Liver (tissue), 9 donors: ENCODE results near the gene CRAT. TPM values are rescaled to one million over a fixed set of nuclear protein-coding genes. Genes with fewer than 3 reads are reported as not detected.

ENCODE experiments used
- DNase-seq: peaks from one replicate; pipeline ENCODE4 v3.0.0-alpha.2; 2017; ENCODE audit warnings: low spot score
- H3K27ac ChIP-seq, 2 donors: one replicate each; pipeline ENCODE4 v1.7.0; 2013; ENCODE audit warnings: inconsistent platforms in 2 of 2, low read length in 2 of 2, control low read depth in 1 of 2, low read depth in 1 of 2, mild to moderate bottlenecking in 1 of 2
- H3K27me3 ChIP-seq, 4 donors: one replicate each; pipeline versions ENCODE4 v1.6.1 to v1.7.0; 2013; ENCODE audit warnings: low read length in 3 of 4, inconsistent platforms in 1 of 4, mild to moderate bottlenecking in 1 of 4, moderate library complexity in 1 of 4; ENCODE audit not compliant: control insufficient read depth in 4 of 4, insufficient read depth in 4 of 4
- H3K36me3 ChIP-seq, 4 donors: one replicate each; pipeline versions ENCODE4 v1.6.1 to v1.7.0; 2013; ENCODE audit warnings: low read length in 3 of 4, mild to moderate bottlenecking in 3 of 4, low read depth in 1 of 4, moderate library complexity in 1 of 4; ENCODE audit not compliant: control insufficient read depth in 4 of 4, insufficient read depth in 3 of 4
- H3K4me1 ChIP-seq, 4 donors: one replicate each; pipeline versions ENCODE4 v1.6.1 to v1.7.0; 2013; ENCODE audit warnings: low read length in 3 of 4, mild to moderate bottlenecking in 3 of 4, moderate library complexity in 1 of 4; ENCODE audit not compliant: control insufficient read depth in 4 of 4, insufficient read depth in 4 of 4
- H3K4me3 ChIP-seq, 3 donors: one replicate each; pipeline versions ENCODE4 v1.6.1 to v1.7.0; 2013; ENCODE audit warnings: low read length in 3 of 3, control low read depth in 1 of 3, low read depth in 1 of 3, mild to moderate bottlenecking in 1 of 3
- H3K9ac ChIP-seq, 2 donors: one replicate each; pipeline ENCODE4 v1.7.0; 2013; ENCODE audit warnings: low read length in 2 of 2, mild to moderate bottlenecking in 2 of 2, moderate library complexity in 2 of 2, control low read depth in 1 of 2, low read depth in 1 of 2
- H3K9me3 ChIP-seq, 4 donors: one replicate each; pipeline versions ENCODE4 v1.6.1 to v1.7.0; 2013; ENCODE audit warnings: low read length in 3 of 4; ENCODE audit not compliant: control insufficient read depth in 4 of 4
- EGR1 ChIP-seq, 2 donors: IDR thresholded peaks; 2 replicates each; pipeline ENCODE4 v1.6.1; 2016 to 2018; ENCODE audit warnings: antibody characterized with exemption in 2 of 2, low read depth in 2 of 2
- FOXA1 ChIP-seq: IDR thresholded peaks from 2 replicates; pipeline ENCODE4 v1.6.1; 2016; ENCODE audit warnings: antibody characterized with exemption
- FOXA2 ChIP-seq: IDR thresholded peaks from 2 replicates; pipeline ENCODE4 v1.6.1; 2016; ENCODE audit warnings: antibody characterized with exemption
- HNF4A ChIP-seq, 2 donors: conservative IDR thresholded peaks; 2 replicates each; pipeline ENCODE4 v1.6.1; 2016; ENCODE audit warnings: antibody characterized with exemption in 2 of 2, mild to moderate bottlenecking in 2 of 2
- HNF4G ChIP-seq: IDR thresholded peaks from 2 replicates; pipeline ENCODE4 v1.6.1; 2016; ENCODE audit warnings: antibody characterized with exemption
- MAX ChIP-seq: IDR thresholded peaks from 2 replicates; pipeline ENCODE4 v1.6.1; 2016; ENCODE audit warnings: antibody characterized with exemption
- NR2F2 ChIP-seq: IDR thresholded peaks from 2 replicates; pipeline ENCODE4 v1.6.1; 2016; ENCODE audit warnings: antibody characterized with exemption
- RAD21 ChIP-seq, 2 donors: IDR thresholded peaks; 2 replicates each; pipeline ENCODE4 v1.6.1; 2016; ENCODE audit warnings: antibody characterized with exemption in 2 of 2, mild to moderate bottlenecking in 2 of 2
- RXRA ChIP-seq, 2 donors: IDR thresholded peaks; 2 replicates each; pipeline ENCODE4 v1.6.1; 2017 to 2018; ENCODE audit warnings: antibody characterized with exemption in 2 of 2, mild to moderate bottlenecking in 1 of 2
- TAF1 ChIP-seq: conservative IDR thresholded peaks from 2 replicates; pipeline ENCODE4 v1.6.1; 2016; ENCODE audit warnings: antibody characterized with exemption, mild to moderate bottlenecking
- YY1 ChIP-seq: IDR thresholded peaks from 2 replicates; pipeline ENCODE4 v1.6.1; 2016; ENCODE audit warnings: antibody characterized with exemption, mild to moderate bottlenecking
- ZBTB33 ChIP-seq: IDR thresholded peaks from 2 replicates; pipeline ENCODE4 v1.6.1; 2016; ENCODE audit warnings: antibody characterized with exemption
- WGBS: extraction: QIAGEN DNeasy Blood & Tissue Kit; methylation state at CpG from one replicate; pipeline ENCODE4 v1.1.7; 2013; 5-methylcytosine and 5-hydroxymethylcytosine counted together
- polyA plus RNA-seq, 2 donors: library from polyadenylated mRNA; stranded (reverse) in 1 of 2; unstranded in 1 of 2; fragments of 200-250 nt in 1 of 2; fragments of >200 nt in 1 of 2; fragmentation: Nextera tagmentation in 1 of 2; extraction: Ambion mirVana in 1 of 2; gene quantifications; one replicate each; pipeline versions ENCODE4 v1.2.1 to v1.2.3, GENCODE V29; 2013 to 2015
- total RNA-seq, 2 donors: library from RNA; depleted of rRNA; stranded (reverse); fragments of >200 nt; gene quantifications; one replicate each; pipeline ENCODE4 v1.2.3, GENCODE V29; 2014
- TF ChIP-seq, protein P1 (sequence below): IDR thresholded peaks from 2 replicates; pipeline ENCODE4 v1.6.1; 2016; ENCODE audit warnings: antibody characterized with exemption
- donor health status: healthy.
- donor health status: healthy.
- donor health status: healthy.
- donor health status: healthy.
- donor health status: healthy.

Gene CRAT
- total and polyA plus RNA-seq, 4 donors = 33.8 to 121 (median 89.1) TPM

- TF ChIP-seq TAF1 (no peak), FOXA1 (no peak), FOXA2 (no peak), ZBTB33 (no peak), YY1 (no peak), NR2F2 (no peak), HNF4G (no peak)
- no peaks in the 10 kb centered on the region for H3K9me3 ChIP-seq
- H3K27ac ChIP-seq = no peak overlapping the region
- H3K4me3 ChIP-seq = no peak overlapping the region
- peaks cover 8 to 38% (median 24%) of the 10 kb centered on the region in 4 donors for H3K36me3 ChIP-seq
- no peaks in the 10 kb centered on the region for H3K27me3 ChIP-seq
- H3K9ac ChIP-seq = no peak overlapping the region
- H3K4me1 ChIP-seq = peaks cover 0 to 18% (median 11%) of the 10 kb centered on the region in 4 donors
- no peak for DNase-seq
- WGBS = 95% methylated on average over 12 of the region's 12 CpGs
Measured at GRCh38 chr9:129095908-129096307, 14.7 kb downstream of the CRAT start.

DNA sequence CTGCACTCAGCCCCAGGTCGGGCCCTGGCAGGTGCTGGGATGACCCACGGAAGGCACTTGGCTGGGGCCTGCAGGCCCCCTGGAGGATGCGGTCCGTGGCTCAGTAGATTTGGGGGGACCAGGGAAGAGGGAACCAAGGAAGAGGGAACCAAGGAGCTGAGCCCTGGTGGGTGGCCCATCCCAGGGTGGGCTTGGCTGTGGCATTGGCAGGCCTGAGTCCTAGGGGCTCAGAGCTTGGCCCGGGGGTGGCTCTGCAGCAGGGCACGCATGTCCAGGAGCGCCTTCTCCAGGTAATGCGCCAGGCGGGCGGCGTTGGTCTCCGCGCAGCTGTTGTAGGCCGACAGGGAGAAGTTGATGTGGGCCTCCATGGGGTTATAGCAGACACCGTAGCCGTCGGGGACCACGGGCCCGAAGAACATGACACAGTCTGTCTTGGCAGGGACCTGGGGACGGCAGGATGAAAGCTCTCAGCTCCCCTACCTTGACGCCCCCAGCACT lies 15.4 kb downstream of the CRAT start:
- Histone ChIP-seq H3K9ac (no peak overlapping the region), H3K9me3 (no peaks in the 10 kb centered on the region), H3K27me3 (no peaks in the 10 kb centered on the region), H3K4me3 (no peak overlapping the region), H3K36me3 (peaks cover 8 to 33% (median 22%) of the 10 kb centered on the region in 4 donors), H3K4me1 (peaks cover 0 to 25% (median 13%) of the 10 kb centered on the region in 4 donors), H3K27ac (no peak overlapping the region)
- DNase-seq = no peak
- WGBS = 96% methylated on average over 21 of the region's 21 CpGs
- TF ChIP-seq MAX (no peak), RXRA (IDR thresholded peaks at IDR 0.05) (no peak), YY1 (no peak), RAD21 (IDR thresholded peaks at IDR 0.05) (no peak)
- TF ChIP-seq, protein P1, sequence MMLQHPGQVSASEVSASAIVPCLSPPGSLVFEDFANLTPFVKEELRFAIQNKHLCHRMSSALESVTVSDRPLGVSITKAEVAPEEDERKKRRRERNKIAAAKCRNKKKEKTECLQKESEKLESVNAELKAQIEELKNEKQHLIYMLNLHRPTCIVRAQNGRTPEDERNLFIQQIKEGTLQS = no peak

- 87% methylated on average over 13 of the region's 13 CpGs for WGBS
- no peak for DNase-seq
- peaks cover 8 to 27% (median 18%) of the 10 kb centered on the region in 4 donors for H3K36me3 ChIP-seq
- no peak overlapping the region for H3K9ac ChIP-seq
- peak overlapping the region in 1 of 2 donors; percentile 25 for H3K27ac ChIP-seq
- no peak overlapping the region for H3K4me3 ChIP-seq
- no peaks in the 10 kb centered on the region for H3K9me3 ChIP-seq
- TF ChIP-seq HNF4A (conservative IDR thresholded peaks at IDR 0.05) = peak in 1 of 2 donors; percentile 11
- no peak for TF ChIP-seq EGR1 (IDR thresholded peaks at IDR 0.05; ENCODE audit: low read depth in 2 of 2)
- peaks cover 2 to 31% (median 19%) of the 10 kb centered on the region in 4 donors for H3K4me1 ChIP-seq
- H3K27me3 ChIP-seq = no peaks in the 10 kb centered on the region
Measured at GRCh38 chr9:129094387-129095169, 16.0 kb downstream of the CRAT start.
